Fibroblast of lung (primary cell): Measurements from ENCODE around the gene PRUNE2. TPM values are rescaled to one million over a fixed set of nuclear protein-coding genes. Genes with fewer than 3 reads are reported as not detected.

Source experiments
- DNase-seq, 2 donors: peaks; one replicate each; pipeline versions ENCODE4 v3.0.0 to v3.0.0-alpha.2; 2010; ENCODE audit warnings: low read depth in 2 of 2
- H2AFZ ChIP-seq: 2 replicates; pipeline ENCODE4 v1.5.1; 2012; ENCODE audit warnings: low read length, control low read depth, inconsistent platforms
- H3K27ac ChIP-seq: 2 replicates; pipeline ENCODE4 v1.5.1; 2011; ENCODE audit warnings: low read length, control low read depth; ENCODE audit not compliant: insufficient read depth
- H3K27me3 ChIP-seq: 2 replicates; pipeline ENCODE4 v1.5.1; 2011; ENCODE audit warnings: mild to moderate bottlenecking, low read length; ENCODE audit not compliant: control insufficient read depth, insufficient read depth
- H3K36me3 ChIP-seq: 2 replicates; pipeline ENCODE4 v1.5.1; 2011; ENCODE audit warnings: low read length; ENCODE audit not compliant: control insufficient read depth, insufficient read depth
- H3K4me1 ChIP-seq: 2 replicates; pipeline ENCODE4 v1.5.1; 2011; ENCODE audit warnings: low read length; ENCODE audit not compliant: control insufficient read depth, insufficient read depth; ENCODE audit errors: extremely low read depth
- H3K4me2 ChIP-seq: 2 replicates; pipeline ENCODE4 v1.5.1; 2011; ENCODE audit warnings: low read length, control low read depth; ENCODE audit not compliant: insufficient read depth; ENCODE audit errors: extremely low read depth
- H3K4me3 ChIP-seq, 4 experiments: fragments of 200-600 bp in 1 of 4; sonication (generic) in 1 of 4; replicated peaks in 1 of 4; 2 replicates each; pipeline ENCODE4 v1.5.1; 2011 to 2016; ENCODE audit warnings: low read length in 4 of 4, low read depth in 3 of 4, mild to moderate bottlenecking in 3 of 4, control low read depth in 2 of 4, inconsistent platforms in 1 of 4, mixed read lengths in 1 of 4; ENCODE audit not compliant: insufficient read depth in 1 of 4; ENCODE audit errors: control extremely low read depth in 1 of 4
- H3K79me2 ChIP-seq: 2 replicates; pipeline ENCODE4 v1.5.1; 2012; ENCODE audit warnings: mild to moderate bottlenecking, low read length, inconsistent platforms; ENCODE audit not compliant: control insufficient read depth, insufficient read depth
- H3K9ac ChIP-seq: 2 replicates; pipeline ENCODE4 v1.5.1; 2011; ENCODE audit warnings: mild to moderate bottlenecking, low read length, control low read depth; ENCODE audit not compliant: insufficient read depth
- H3K9me3 ChIP-seq: 2 replicates; pipeline ENCODE4 v1.5.1; 2012; ENCODE audit warnings: low read depth, low read length; ENCODE audit not compliant: control insufficient read depth, insufficient read depth
- H4K20me1 ChIP-seq: 2 replicates; pipeline ENCODE4 v1.5.1; 2011; ENCODE audit warnings: low read length; ENCODE audit not compliant: control insufficient read depth, insufficient read depth; ENCODE audit errors: extremely low read depth
- EZH2 ChIP-seq: IDR thresholded peaks from 2 replicates; pipeline ENCODE4 v1.5.1; 2012; ENCODE audit warnings: low read length, control low read depth, mild to moderate bottlenecking; ENCODE audit errors: missing control alignments
- polyA plus RNA-seq, 2 donors: library from polyadenylated mRNA; depleted of rRNA in 1 of 2; stranded (reverse) in 1 of 2; unstranded in 1 of 2; fragments of >200 nt; gene quantifications; 2 replicates each; pipeline ENCODE4 v1.2.1, GENCODE V29; 2011 to 2012; ENCODE audit warnings: missing spikeins in 1 of 2
- total RNA-seq: library from RNA; depleted of rRNA; stranded (reverse); fragments of >200 nt; gene quantifications from 2 replicates; pipeline ENCODE4 v1.2.1, GENCODE V29; 2014
- TF ChIP-seq, protein P1 (sequence below), 2 donors: IDR thresholded peaks in 1 of 2; conservative IDR thresholded peaks in 1 of 2; 1 replicate in 1 of 2; 2 replicates in 1 of 2; pipeline ENCODE4 v1.5.1; 2011 to 2012; ENCODE audit warnings: low read length in 2 of 2, control low read depth in 1 of 2, inconsistent platforms in 1 of 2, low read depth in 1 of 2, mild to moderate bottlenecking in 1 of 2

PRUNE2 gene
- total and polyA plus RNA-seq, 2 donors (not counting 1 experiment from before 2014, with no cell fraction given), result 5.4 to 95.6 TPM

DNA sequence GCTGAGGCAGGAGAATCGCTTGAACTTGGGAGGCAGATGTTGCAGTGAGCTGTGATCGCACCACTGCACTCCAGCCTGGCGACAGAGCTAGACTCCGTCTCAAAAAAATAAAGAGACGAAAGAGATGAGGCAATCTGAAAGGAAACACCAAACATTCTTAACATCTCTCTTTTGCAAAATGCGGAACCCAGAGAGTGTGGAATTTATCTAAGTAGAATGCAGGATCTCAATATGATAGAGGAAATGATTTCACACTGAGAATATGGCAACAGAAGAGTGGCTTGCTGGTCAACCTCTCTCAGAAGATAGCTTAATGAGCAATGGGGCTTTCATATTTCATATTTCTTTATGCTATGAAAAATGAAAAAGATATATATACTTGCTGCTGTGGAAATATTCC, 175.1 kb downstream of the PRUNE2 start:
- no peak overlapping the region for H3K4me3 ChIP-seq
- H3K4me1 ChIP-seq, result no peaks in the 10 kb centered on the region
- H3K9ac ChIP-seq, result no peak overlapping the region
- H4K20me1 ChIP-seq, result no peaks in the 10 kb centered on the region
- no peaks in the 10 kb centered on the region for H3K9me3 ChIP-seq
- H3K36me3 ChIP-seq, result no peaks in the 10 kb centered on the region
- H3K4me2 ChIP-seq, result no peak overlapping the region
- no peaks in the 10 kb centered on the region for H3K27me3 ChIP-seq
- no peak overlapping the region for H3K27ac ChIP-seq
- DNase-seq, result peak in 1 of 2 donors; percentile 16
- no peaks in the 10 kb centered on the region for H3K79me2 ChIP-seq
- TF ChIP-seq, protein P1, sequence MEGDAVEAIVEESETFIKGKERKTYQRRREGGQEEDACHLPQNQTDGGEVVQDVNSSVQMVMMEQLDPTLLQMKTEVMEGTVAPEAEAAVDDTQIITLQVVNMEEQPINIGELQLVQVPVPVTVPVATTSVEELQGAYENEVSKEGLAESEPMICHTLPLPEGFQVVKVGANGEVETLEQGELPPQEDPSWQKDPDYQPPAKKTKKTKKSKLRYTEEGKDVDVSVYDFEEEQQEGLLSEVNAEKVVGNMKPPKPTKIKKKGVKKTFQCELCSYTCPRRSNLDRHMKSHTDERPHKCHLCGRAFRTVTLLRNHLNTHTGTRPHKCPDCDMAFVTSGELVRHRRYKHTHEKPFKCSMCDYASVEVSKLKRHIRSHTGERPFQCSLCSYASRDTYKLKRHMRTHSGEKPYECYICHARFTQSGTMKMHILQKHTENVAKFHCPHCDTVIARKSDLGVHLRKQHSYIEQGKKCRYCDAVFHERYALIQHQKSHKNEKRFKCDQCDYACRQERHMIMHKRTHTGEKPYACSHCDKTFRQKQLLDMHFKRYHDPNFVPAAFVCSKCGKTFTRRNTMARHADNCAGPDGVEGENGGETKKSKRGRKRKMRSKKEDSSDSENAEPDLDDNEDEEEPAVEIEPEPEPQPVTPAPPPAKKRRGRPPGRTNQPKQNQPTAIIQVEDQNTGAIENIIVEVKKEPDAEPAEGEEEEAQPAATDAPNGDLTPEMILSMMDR (conservative IDR thresholded peaks at IDR 0.05 in 1 of 2, IDR thresholded peaks at IDR 0.05 in 1 of 2; ENCODE audit: low read depth in 1 of 2, low read length in 2 of 2), result no peak
- TF ChIP-seq EZH2, result no peak
- H2AFZ ChIP-seq, result no peak overlapping the region

DNA sequence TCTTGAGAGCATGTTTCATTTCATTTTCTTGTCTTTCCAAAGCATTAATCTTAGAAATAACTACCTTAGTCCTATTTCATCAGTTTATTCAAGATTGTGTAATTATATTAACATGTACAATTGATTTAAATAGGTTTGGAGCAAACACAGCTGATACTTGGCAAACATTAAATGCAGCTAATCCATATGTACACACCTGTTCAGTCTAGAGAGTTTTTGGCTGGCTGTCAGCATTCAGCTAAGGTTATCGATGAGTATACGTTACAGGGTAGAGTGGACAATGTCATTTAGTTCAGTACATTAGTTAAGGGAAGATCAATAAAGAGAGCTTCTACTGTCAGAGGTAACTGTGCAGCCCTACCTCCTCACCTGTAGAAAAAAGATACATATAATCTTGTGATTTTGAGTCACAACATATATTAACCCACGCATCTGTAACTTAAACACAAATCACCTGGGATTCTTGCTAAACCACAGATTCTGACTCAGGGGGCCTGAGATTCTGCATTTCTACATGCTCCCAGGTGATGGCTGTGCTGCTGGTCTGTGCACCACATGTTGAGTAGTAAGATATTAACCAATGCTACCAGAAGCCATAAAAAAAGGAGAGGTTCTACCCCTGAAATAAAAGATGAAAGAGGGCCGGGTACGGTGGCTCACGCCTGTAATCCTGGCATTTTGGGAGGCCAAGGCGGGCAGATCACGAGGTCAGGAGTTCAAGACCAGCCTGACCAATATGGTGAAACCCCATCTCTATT, 175.8 kb downstream of the PRUNE2 start:
- no peak overlapping the region for H3K9ac ChIP-seq
- no peaks in the 10 kb centered on the region for H3K36me3 ChIP-seq
- H2AFZ ChIP-seq, result no peak overlapping the region
- no peak overlapping the region for H3K4me3 ChIP-seq
- no peak for DNase-seq
- H3K4me2 ChIP-seq, result no peak overlapping the region
- no peak overlapping the region for H3K27ac ChIP-seq
- H3K9me3 ChIP-seq, result no peaks in the 10 kb centered on the region
- H3K79me2 ChIP-seq, result no peaks in the 10 kb centered on the region
- no peaks in the 10 kb centered on the region for H3K27me3 ChIP-seq
- no peaks in the 10 kb centered on the region for H3K4me1 ChIP-seq
- no peak for TF ChIP-seq EZH2
- TF ChIP-seq, protein P1 (conservative IDR thresholded peaks at IDR 0.05 in 1 of 2, IDR thresholded peaks at IDR 0.05 in 1 of 2; ENCODE audit: low read depth in 1 of 2, low read length in 2 of 2), result no peak
- no peaks in the 10 kb centered on the region for H4K20me1 ChIP-seq

DNA sequence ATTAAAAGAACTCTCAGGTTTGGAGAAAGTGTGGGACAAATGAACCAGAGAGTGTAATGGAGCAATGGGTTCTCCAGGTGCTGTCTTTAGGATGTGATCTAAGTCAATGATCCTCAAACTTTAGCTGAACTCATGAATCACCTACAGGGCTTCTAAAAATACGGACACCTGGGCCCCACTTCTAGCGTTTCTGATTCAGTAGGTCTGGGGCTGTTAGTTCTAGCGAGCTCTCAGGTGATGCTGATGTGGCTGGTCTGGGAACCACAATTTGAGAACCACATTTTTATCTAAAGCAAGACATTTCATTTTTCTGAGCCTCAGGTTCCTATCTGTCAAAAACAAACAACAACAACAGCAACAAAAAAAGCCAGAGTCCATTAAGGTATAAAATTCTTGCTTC, 176.8 kb downstream of the PRUNE2 start:
- Histone ChIP-seq H3K4me1 (no peaks in the 10 kb centered on the region), H3K27me3 (no peaks in the 10 kb centered on the region), H3K4me2 (no peak overlapping the region), H3K9ac (no peak overlapping the region), H3K79me2 (no peaks in the 10 kb centered on the region), H3K9me3 (no peaks in the 10 kb centered on the region), H2AFZ (no peak overlapping the region), H3K4me3 (no peak overlapping the region), H3K36me3 (no peaks in the 10 kb centered on the region), H3K27ac (no peak overlapping the region), H4K20me1 (no peaks in the 10 kb centered on the region)
- no peak for DNase-seq
- no peak for TF ChIP-seq EZH2
